Ecto neural progenitor cell (in vitro differentiated cells): ENCODE results near the gene BRSK2.

Experiments used
- DNase-seq: peaks from one replicate; pipeline ENCODE4 v3.0.0-alpha.2; 2018; ENCODE audit warnings: low spot score

The BRSK2 gene

DNA sequence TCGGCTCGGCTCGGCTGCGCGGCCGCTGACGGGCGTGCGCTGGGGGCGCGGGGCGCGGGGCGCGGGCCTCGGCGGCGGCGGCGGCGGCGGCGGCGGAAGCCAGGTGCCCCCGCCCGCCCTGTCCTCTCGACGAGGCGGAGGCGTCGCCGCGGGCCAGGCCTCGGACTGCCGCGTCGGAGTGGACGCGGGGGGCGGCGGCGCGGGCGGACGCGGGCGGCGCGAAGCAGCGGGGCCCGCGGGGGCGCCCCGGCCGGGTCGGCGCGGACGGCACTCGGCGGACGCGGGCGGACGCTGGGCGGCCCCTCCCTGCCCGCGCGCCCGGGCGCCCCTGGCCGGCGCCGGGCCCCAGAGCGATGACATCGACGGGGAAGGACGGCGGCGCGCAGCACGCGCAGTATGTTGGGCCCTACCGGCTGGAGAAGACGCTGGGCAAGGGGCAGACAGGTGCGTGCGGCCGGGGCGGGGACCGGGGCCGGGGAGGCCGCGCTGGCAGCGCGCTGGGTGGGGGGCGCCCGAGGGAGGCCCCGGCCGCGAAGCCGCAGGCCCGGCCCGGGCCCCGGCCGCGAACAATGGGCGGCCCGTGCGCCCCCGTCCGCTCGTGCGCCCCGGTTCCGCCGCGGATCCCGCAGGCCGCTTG lies at the start of gene BRSK2:
Gene BRSK2 (plus strand): TSS at position 3 of the 637 bp plus-strand sequence. CDS start 351 bp downstream, at position 354.
- no peak for DNase-seq

DNA sequence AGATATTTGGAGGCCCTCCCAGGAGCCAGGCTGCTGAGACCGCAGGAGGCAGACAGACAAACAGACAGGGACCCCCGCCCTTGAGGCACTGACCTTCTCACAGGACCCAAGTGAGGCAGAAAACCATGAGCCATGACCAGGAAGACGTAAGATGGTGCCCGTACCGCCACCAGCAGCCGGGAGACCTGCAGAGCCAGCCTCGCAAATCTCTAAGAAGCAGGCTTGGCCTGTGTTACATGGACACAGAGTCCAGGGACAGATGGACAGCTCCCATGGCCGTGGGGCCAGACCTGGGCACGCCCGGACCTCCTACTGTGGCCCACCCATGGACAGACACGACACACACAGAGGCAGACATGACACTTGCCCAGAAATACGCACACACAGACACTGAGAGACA lies 49.6 kb upstream of the BRSK2 start:
- no peak for DNase-seq

DNA sequence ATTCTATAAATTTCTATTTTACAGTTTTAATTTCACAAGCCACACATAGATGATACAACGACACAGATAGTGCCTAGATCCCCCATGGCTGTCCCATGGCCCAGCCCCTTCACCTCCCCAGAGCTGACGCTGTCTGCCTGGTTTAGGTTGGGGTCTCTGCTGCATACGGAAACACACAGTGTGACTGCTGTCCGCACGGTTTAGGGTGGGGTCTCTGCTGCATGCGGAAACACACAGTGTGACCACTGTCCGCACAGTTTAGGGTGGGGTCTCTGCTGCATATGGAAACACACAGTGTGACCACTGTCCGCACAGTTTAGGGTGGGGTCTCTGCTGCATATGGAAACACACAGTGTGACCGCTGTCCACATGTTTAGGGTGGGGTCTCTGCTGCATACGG lies 48.5 kb upstream of the BRSK2 start:
- peak; percentile 3 for DNase-seq

DNA sequence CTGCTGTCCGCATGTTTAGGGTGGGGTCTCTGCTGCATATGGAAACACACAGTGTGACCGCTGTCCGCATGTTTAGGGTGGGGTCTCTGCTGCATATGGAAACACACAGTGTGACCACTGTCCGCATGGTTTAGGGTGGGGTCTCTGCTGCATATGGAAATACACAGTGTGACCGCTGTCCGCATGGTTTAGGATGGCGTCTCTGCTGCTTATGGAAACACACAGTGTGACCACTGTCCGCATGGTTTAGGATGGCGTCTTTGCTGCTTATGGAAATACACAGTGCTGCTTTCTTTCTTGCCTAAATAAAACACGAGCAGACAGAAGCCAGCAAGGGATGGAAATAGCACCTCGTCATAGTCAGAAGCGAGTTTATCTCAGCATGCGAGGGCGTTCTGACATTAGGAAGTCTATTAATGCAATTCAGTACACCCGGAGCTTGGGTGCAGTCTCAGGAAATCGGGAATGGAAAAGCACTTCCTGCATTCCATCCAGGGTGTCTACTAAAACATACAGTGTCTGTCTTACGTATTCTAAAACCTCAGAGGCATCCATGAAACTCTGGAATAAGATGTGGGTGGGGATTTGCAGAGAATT lies 47.7 kb upstream of the BRSK2 start:
- DNase-seq: peak; percentile 15

DNA sequence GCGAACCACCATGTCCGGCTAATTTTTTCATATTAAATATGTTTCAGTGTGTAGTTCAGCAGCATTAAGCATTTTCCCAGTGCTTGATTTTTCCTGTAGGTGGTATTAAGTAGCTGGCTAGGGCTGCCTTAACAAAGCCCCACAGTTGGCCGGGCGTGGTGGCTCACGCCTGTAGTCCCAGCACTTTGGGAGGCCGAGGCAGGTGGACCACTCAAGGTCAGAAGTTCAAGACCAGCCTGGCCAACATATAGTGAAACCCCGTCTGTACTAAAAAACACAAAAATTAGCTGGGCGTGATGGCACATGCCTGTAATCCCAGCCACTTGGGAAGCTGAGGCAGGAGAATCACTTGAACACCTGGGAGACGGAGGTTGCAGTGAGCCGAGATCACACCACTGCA lies 46.8 kb upstream of the BRSK2 start:
- DNase-seq: peak; percentile 11

DNA sequence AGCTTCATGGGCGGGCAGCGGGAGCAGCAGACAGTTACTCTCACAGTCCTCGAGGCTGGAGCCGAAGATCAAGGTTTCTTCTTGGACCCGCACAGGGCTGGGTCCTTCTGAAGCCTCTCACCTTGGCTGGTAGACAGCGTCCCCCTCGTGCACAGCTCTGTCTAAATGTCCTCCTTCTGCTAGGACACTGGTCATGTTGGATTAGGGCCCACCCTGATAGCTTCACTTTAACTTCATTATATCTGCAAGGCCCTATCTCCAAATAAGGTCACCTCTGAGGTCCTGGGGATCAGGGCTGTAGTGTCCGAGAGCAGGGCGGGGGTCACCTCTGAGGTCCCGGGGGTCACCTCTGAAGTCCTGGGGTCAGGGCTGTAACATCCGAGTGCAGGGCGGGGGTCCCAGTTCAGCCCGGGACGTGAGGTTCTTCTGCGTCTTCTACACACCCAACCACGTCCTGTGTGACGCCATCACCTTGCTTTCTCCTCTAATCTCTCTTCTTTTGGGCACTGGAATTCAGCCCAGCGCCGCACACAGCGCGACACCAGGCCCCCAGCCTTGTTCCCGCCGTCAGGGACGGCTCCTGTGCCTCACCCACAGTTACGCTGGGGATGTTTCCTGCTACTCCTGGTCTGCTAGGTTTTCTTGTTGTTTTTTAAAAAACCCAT lies 46.2 kb upstream of the BRSK2 start:
- DNase-seq: peak; percentile 38

DNA sequence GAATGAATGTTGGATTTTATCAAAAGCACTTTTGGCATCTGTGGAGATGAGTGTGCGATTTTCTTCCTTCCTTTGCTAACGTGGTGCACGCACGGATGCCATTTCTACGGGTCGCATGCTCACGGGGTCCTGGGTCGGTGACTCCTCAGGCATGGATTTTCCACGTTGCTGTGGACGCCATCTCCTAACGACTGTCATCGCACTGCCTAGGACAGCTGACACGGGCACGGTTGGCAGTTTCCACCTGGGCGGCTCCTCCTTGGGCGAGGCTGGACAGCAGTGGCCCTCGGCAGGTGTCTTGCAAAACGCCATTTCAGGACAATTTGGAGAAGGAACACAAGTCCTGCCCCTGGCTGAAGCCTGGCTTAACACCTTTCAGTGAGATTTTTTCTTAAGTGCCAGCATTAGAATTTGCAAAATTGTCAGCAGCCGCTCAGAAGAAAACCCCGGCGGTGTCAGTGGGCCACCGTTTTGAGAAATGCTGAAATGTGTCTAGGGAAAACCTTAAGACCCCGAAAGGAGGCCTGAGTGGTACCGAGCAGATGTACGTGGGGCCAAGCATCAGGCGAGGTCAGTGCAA lies 45.6 kb upstream of the BRSK2 start:
- DNase-seq: peak; percentile 31

DNA sequence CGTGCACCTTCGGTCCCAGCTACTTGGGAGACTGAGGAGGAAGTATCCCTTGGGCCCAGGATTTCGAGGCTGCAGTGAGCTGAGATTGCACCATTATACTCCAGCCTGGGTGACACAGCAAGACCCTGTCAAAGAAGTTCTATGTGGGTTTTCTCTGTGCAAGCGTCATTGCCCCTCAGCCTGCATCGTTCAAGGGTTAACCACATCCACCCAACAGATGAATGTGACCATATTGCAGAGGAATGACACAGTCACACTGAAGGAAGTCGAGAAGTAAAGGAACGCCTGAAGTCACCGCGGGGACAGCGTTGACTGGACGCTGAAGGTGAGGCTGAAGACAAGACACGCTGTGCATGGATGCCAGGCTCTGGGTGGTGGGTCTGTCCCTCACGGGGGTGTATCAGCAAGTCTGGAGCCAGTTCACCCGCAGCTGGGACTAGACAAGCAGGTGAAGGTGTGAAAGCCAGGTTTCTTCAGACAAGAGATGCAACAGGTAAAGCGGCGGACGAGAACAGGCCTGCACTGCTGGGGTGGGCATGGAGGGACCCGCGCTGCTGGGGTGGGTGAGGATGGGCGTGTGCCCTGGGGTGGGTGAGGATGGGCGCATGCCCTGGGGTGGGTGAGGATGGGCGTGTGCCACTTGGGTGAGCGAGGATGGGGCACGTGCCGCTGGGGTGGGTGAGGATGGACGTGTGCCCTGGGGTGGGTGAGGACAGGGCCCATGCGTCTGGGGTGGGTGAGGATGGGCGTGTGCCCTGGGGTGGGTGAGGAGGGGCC lies 43.8 kb upstream of the BRSK2 start:
- DNase-seq: peak; percentile 26

DNA sequence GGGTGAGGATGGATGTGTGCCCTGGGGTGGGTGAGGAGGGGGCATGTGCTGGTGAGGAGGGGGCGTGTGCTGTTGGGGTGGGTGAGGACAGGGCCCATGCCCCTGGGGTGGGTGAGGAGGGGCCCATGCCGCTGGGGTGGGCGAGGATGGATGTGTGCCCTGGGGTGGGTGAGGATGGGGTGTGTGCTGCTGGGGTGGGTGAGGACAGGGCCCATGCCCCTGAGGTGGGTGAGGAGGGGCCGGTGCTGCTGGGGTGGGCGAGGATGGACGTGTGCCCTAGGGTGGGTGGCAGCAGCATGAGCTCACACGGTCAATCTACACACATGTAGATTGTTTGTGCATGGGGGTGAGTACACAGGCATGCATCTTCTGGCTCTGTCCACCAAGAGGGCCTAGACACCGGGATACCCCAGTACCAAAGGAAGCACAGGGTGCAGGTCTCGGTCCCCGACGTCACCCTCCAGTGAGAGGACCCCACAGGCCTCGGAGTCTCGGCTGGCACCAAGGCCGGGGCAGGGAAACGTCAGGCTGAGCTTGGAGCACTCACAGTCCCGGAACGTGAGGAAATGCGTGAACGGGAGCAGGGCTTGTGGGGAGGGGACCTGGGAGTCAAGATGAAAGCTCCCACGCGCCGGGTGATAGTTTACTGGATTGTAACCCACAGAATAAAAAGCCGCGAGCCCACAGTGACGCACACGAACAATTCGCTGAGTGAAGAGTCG lies 42.9 kb upstream of the BRSK2 start:
- DNase-seq: peak; percentile 29

DNA sequence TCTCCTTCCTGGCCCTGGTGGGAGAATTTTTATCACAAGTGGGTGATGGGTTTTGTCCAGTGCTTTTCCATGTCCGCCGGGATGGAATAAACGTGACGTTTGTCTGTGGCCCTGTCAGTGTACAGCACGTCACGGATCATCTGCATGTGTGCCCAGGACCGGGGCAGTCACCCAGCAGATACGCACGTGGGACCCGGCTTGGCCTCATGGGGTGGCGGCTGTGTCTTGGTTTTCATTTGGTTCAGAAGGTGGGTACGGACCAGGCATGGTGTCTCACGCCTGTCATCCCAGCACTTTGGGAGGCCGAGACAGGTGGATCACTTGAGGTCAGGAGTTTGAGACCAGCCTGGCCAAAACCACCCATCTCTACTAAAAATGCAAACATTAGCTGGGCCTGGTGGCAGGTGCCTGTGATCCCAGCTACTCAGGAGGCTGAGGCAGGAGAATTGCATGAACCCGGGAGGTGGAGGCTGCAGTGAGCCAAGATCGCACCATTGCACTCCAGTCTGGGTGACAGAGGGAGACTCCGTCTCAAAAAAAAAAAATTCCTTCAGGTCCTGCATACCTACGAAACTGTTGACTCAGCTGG lies 42.2 kb upstream of the BRSK2 start:
- peak; percentile 41 for DNase-seq

DNA sequence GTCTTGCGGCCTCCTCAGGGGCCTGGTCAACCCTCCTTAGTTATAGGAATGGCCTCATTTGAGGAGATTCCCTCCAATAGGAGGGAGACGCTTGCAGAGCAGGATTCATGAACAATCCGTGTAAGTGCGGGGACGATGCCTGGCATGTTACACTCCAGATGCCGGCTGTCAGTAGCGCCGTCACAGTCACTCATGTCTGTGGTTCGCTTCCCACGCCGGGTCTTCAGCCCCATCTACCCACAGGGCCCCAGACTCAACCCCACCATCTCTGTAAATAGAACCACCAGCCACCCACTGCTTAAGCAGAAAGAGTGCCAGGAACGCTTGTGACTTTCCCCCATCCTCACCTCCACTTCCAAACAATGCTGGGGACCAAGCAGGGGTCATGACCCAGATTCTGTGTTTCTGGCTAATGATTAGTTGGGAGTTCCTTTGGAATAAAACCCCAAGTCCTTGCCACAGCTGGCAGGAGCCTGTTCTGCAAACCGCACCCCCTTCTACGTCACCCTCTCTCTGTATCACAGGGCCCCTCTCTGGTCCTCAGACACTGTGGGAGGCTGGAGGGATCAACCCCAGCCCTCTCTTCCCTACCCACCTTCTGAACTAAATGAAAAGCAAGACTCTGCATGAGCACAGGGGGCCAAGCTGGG lies 41.5 kb upstream of the BRSK2 start:
- DNase-seq: peak; percentile 34

DNA sequence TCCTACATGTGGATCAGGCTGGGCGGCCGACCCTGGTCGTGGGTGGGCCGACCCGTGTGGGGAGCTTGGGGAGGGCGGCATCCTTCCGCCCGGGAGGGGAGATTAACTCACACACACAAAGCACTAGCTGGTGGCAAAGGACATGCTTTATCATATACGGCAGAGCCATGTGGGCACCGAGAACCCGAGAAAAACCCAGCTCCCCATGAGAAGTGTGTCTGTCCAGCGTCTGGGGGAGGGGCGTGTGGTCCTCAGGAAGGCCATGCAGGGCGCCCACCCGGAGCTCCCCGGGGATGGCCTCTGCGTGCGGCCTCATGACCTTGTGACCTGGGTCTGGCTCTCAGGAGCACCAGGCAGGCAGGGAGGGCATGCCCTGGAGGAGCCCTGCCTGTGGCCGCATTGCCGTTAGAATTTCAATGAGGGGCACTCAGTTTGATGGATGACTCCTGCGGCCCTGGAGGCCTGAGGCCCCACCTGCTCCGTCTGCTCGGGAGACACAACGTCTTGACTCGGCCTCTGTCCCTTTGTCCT lies 40.9 kb upstream of the BRSK2 start:
- DNase-seq: no peak

DNA sequence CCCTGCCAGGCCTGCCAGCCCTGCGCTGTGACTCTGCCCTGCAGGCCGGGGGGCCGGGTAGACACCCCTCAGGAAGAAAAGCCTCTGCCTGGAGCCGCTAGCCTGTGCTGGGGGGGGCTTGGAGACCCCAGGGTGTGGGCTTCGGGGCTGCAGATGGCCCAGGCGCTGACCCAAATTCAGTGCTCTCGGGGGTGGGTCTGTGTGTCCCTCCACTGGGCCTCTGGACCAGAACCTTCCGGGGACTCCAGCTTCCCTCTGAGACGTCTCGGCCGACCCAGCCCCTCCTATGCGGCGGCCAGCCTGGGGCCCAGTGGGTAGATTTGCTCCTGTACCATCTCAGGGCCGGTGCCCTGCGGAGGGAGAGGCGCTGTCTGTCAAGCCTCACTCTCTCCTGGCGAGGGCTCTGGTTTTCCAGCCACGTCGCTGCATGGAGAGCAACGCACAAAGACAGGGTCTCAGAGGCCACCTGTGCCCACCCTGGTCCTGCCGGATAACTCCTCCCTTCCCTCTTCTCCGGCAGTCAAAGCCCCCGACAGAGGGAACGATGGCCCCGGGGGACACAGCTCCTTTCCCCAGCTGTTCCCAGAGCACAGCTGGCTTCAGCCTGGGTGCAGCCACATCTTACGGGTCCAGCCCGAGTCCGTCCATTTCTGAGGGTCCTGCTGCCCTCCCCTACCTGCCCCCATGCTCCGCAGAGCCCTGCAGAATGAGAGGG lies 40.2 kb upstream of the BRSK2 start:
- DNase-seq: no peak

DNA sequence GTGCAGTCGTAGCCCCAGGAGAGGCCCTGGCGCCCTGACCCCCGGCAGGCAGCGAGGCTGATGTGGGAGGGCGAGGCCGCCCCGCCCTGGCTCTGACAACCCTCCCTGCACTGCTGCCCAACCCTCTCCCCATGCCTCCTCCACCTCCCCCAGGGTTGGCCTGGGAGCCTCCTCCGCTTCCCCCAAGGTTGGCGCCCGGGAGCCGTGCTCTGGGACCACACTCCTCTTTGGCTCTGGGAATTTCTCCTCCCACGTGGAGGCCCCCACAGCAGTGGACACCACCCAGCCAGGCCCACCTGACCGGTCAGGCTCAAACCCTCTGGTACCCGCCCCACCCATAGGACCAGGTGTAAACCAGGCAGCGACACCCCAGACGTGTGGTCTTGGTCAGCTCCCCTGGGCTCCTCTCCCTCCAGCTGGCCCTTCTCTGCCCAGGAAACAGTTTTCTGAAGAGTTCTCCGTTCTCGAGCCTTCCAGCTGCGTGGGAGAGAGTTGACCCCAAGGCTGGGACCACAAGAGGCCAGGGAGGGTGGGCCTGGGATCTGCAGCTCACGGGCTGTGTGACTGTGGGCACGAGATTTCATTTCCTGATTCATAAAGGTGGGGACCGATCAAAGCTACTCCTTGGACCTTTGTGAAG lies 39.5 kb upstream of the BRSK2 start:
- no peak for DNase-seq

DNA sequence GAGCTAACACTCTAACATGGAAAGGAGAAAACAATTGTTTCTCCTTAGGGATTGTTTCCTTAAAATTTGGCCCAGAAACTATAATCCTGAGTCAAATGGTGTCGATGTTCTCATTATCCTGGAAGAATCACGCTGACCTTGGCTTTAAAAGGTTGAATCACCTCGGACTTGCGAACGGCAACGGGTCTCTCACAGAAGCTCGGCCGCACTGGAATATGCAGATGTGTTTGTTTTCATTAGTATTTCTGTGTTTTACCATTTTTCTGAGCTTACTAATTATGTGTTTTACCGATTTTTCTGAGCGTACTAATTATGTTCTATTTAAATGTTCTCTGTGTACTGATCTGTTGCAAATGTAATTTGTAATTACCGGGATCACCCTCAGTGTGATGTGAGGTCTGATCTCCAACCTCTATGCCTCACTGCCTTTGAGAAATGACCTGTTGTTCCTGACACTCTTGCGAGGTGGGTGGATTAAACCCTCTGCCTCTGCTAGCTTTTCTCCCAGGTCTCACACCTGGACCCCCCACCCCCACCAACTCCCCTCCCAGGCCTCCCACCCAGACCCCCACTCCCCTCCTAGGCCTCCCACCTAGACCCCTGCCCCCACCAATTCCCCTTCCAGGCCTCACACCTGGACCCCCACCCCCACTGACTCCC lies 38.3 kb upstream of the BRSK2 start:
- DNase-seq: no peak

DNA sequence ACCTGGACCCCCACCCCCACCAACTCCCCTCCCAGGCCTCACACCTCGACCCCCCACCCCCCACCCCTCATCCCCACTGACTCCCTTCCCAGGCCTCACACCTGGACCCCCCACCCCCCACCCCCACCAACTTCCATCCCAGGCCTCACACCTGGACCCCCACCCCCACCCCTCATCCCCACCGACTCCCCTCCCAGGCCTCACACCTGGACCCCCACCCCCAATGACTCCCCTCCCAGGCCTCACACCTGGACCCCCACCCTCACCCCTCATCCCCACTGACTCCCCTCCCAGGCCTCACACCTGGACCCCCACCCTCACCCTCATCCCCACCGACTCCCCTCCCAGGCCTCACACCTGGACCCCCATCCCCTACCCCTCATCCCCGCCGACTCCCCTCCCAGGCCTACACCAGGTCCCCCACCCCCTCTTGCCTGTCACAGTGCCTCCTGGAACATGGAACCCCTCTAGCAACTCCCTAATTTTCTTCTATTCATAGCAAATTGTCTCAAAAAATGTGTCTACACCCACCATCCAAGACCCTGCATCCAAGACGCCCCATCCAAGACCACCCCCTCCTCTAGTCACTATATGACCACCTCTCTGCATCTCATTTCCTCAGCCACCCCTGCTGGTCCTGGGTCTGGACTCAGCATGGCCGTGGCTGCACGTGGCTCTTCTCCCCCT lies 36.9 kb upstream of the BRSK2 start:
- no peak for DNase-seq

DNA sequence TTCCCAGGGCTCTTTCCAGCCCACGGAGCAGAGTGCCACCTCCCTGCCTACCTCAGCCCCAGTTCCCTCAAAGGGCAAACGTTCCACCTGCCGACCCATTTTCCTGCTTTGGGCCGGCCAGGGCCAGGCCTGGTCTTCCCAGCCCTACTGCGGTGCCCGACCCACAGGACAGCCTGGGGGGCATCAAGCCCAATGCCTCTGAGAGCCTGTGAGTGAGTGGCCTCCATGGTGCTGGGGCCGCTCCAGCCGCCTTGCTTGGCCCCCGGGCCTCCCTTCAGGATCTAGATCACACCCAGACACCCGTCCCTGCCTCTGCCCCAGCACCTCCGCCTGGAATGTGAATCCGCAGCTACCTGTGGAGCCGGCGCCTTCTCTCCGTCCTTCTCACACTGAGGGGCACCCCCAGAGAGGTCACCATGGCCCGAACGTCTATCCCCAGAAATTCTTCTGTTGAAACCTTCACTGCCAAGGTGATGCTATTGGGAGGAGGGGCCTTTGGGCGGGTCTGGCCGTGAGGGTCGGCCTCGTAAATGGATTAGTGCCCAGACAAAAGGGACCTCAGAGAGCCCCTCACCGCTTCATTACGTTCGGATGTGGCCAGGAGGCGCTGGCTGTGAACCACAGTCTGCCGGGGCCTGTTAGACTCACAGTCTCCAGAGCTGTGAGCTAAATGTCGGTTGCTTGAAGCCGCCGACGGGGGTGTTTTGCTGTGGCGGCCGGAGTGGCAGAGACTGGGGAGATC lies 36.2 kb upstream of the BRSK2 start:
- no peak for DNase-seq
